NCI-H1417 (cell line): ENCODE data around the gene FFAR4.

Source experiments
- DNase-seq, 3 experiments: peaks; one replicate each; lab custom pipeline; 2025; lab: John Stamatoyannopoulos, UW

FFAR4 gene

GRCh38 chr10:93572606-93573005, 6.1 kb downstream of the FFAR4 start:
- no peak for DNase-seq

GRCh38 chr10:93573051-93573909, 6.8 kb downstream of the FFAR4 start:
- DNase-seq: no peak

- DNase-seq: no peak
Observed at GRCh38 chr10:93573924-93574323, 7.5 kb downstream of the FFAR4 start.

GRCh38 chr10:93576888-93577287, 10.4 kb downstream of the FFAR4 start:
- no peak for DNase-seq

GRCh38 chr10:93577565-93577964, 11.1 kb downstream of the FFAR4 start:
- no peak for DNase-seq

GRCh38 chr10:93579089-93579488, 12.6 kb downstream of the FFAR4 start:
- DNase-seq: no peak

GRCh38 chr10:93579985-93580711, 13.7 kb downstream of the FFAR4 start:
- DNase-seq: no peak

GRCh38 chr10:93580828-93581227, 14.4 kb downstream of the FFAR4 start:
- peak in 1 of 3 experiments; percentile 10 for DNase-seq

GRCh38 chr10:93584445-93584844, 18.0 kb downstream of the FFAR4 start:
- no peak for DNase-seq

GRCh38 chr10:93589648-93590562, 23.4 kb downstream of the FFAR4 start:
- no peak for DNase-seq

- DNase-seq: no peak
Observed at GRCh38 chr10:93590638-93591037, 24.2 kb downstream of the FFAR4 start.

- DNase-seq: no peak
Observed at GRCh38 chr10:93591065-93591808, 24.8 kb downstream of the FFAR4 start.

GRCh38 chr10:93593254-93593653, 26.8 kb downstream of the FFAR4 start:
- no peak for DNase-seq

- DNase-seq: no peak
Observed at GRCh38 chr10:93593749-93594148, 27.3 kb downstream of the FFAR4 start.

- no peak for DNase-seq
Observed at GRCh38 chr10:93594518-93594917, 28.1 kb downstream of the FFAR4 start.

GRCh38 chr10:93595378-93596161, 29.1 kb downstream of the FFAR4 start:
- no peak for DNase-seq

GRCh38 chr10:93596539-93596938, 30.1 kb downstream of the FFAR4 start:
- no peak for DNase-seq

GRCh38 chr10:93597075-93597599, 30.7 kb downstream of the FFAR4 start:
- DNase-seq: no peak

GRCh38 chr10:93598157-93598556, 31.7 kb downstream of the FFAR4 start:
- DNase-seq: no peak

- no peak for DNase-seq
Observed at GRCh38 chr10:93599335-93599734, 32.9 kb downstream of the FFAR4 start.
